HG02852 (cell line): ENCODE data around the gene ZBTB9.
"Not testable (repeated sequence)": the region's sequence is repeated elsewhere in the genome, so short reads cannot be mapped to it uniquely, and the experiment has no call there.

Experiments used
- ATAC-seq: cut with Tn5 transposase; IDR thresholded peaks from one replicate; pipeline ENCODE4 v1.9.1; 2021; ENCODE audit warnings: mild to moderate bottlenecking, moderate library complexity; ENCODE audit not compliant: unreplicated experiment

The ZBTB9 gene

DNA sequence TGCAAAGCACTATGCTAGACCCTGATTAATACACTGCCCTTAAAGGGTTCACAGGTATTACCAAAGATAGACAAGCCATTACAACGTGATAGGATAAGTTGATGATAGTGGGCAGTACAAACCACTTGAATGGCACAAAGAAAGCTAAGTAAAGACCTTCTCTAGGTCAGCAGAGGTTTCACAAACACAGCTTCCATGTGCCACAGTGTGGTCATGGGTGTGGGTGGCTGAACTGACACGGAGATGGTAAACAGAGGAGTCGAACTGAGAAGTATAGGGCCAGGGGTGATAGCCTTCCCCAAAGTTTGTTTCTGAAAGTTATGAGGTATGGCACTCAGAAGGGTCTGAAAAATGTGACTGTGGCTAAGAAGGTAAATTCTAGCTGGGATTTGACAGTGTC is 4.3 kb downstream of the ZBTB9 start:
- no peak for ATAC-seq

DNA sequence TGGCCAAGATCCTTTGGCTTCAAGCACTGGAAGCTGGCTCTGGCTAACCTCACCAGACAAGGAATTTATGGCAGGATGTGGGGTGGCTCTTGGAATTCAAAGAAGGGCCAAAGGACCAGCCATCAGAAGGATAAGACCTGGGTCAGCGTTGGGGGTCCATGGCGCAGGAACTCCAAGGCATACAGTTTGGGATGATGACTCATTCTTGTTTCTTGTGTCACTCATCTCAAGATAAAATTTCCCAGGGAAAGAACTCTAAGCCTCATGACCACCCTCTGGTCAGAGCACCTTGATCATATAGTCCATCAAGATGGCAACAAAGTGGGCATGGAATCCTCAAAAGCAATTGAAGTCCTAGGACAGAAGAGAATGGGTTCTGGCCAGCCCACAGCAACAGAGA is 4.8 kb downstream of the ZBTB9 start:
- ATAC-seq, result no peak

DNA sequence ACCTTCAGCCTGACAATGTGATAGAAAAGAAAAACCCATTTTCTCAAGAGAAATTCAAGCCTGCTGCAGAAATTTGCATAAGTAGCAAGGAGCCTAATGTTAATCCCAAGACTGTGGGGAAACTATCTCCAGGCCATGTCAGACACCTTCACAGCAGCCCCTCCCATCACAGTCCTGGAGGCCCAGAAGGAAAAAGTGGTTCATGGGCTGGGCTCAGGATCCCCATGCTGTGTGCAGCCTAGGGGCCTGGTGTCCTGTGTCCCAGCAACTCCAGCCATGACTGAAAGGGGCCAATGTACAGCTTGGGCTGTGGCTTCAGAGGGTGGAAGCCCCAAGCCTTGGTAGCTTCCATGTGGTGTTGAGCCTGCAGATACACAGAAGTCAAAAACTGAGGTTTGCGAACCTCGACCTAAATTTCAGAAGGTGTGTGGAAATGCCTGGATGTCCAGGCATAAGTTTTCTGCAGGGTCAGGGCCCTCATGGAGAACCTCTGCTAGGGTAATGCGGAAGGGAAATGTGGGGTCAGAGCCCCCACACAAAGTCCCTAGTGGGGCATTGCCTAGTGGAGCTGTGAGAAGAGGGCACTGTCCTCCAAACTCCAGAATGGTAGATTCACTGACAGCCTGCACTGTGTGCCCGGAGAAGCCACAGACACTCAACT is 11.8 kb downstream of the ZBTB9 start:
- ATAC-seq, result no peak

- ATAC-seq, result no peak
Observed at GRCh38 chr6:33467091-33467490, 12.7 kb downstream of the ZBTB9 start.

GRCh38 chr6:33469661-33470060 is 15.3 kb downstream of the ZBTB9 start:
- no peak for ATAC-seq

DNA sequence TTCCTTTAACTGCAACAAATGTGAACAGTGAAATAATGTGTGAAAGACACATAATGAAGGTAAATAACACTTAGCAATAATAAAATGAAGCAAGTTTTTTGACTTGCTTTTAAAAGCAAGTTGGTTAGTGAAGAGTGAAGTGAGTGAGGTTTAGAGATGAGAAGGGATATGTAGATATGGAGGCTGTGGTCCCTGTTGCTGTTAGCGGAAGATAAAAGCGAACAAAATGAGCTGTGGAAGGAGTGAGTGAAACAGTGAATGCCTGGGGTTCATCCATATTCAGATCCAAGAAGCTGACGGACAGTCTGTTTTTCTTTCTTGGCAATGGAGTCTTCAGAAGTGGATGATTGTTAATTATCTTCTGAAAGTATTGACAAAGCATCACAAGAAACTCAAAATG is 23.5 kb downstream of the ZBTB9 start:
- ATAC-seq, result no peak

GRCh38 chr6:33481192-33481591 is 26.8 kb downstream of the ZBTB9 start:
- no peak for ATAC-seq

- not testable (repeated sequence) for ATAC-seq
Observed at GRCh38 chr6:33482620-33483019, 28.2 kb downstream of the ZBTB9 start.

DNA sequence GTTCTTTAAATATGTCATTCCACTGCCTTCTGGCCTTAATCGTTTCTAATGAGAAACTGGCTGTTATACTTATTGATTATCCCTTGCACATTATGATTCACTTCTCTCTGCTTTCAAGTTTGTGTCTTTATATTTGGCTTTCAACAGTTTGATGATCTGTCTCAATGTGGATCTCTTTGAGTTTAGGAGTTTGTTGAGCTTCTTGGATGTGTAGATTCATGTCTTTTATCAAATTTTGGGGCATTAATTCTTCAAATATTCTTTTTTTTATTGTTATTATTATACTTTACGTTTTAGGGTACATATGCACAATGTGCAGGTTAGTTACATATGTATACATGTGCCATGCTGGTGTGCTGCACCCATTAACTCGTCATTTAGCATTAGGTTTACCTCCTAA is 29.3 kb downstream of the ZBTB9 start:
- ATAC-seq, result no peak

DNA sequence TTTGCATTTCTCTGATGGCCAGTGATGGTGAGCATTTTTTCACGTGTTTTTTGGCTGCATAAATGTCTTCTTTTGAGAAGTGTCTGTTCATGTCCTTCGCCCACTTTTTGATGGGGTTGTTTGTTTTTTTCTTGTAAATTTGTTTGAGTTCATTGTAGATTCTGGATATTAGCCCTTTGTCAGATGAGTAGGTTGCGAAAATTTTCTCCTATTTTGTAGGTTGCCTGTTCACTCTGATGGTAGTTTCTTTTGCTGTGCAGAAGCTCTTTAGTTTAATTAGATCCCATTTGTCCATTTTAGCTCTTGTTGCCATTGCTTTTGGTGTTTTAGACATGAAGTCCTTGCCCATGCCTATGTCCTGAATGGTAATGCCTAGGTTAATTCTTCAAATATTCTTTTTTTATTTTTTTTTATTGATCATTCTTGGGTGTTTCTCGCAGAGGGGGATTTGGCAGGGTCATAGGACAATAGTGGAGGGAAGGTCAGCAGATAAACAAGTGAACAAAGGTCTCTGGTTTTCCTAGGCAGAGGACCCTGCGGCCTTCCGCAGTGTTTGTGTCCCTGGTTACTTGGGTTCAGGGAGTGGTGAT is 30.4 kb downstream of the ZBTB9 start:
- ATAC-seq, result not testable (repeated sequence)

DNA sequence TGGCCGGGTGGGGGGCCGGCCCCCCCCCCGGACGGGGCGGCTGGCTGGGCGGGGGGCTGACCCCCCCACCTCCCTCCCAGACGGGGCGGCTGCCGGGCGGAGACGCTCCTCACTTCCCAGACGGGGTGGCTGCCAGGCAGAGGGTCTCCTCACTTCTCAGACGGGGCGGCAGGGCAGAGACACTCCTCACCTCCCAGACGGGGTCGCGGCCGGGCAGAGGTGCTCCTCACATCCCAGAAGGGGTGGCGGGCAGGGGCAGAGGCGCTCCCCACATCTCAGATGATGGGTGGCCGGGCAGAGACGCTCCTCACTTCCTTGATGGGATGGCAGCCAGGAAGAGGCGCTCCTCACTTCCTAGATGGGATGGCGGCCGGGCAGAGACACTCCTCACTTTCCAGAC is 31.3 kb downstream of the ZBTB9 start:
- not testable (repeated sequence) for ATAC-seq

DNA sequence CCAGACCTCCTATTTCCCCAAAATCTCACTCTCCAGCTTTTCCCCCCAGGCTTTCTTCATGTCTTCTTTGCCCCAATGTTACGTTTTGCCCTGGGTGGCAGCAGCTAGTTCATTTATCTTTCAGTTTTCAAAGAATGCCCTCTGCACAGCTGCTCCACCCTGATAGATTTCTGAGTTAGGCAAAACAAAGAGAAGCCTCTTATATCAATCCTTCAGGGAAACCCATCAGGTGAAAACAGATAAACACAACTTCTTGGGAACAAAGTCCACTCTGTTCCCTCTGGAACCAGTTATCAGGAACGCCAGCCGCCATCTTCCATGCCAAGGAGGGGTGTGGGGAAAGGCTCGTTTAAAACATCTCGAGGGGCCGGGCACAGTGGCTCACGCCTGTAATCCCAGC is 34.0 kb downstream of the ZBTB9 start:
- ATAC-seq, result no peak

GRCh38 chr6:33490198-33490597 is 35.8 kb downstream of the ZBTB9 start:
- ATAC-seq, result no peak

DNA sequence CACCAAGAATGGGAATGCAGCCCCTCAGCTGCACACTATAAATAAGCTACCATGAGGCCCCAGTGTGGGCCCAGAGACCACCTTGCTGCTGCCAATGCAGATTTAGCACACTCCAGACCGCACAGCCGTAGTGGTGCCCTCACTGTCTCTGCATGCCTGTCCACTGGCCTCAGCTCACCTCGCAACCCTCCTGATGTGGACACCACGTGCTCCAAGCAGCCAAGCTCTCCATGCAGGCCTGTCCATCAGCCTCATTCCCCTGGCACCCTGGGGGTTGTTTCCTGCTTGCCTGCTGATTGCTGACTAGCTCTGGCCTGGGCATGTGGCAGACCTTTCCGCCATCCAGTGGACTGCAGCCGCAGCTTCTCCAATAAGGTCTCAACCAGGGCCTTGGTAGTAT is 36.2 kb downstream of the ZBTB9 start:
- ATAC-seq, result no peak

- ATAC-seq, result no peak
Observed at GRCh38 chr6:33492093-33492492, 37.7 kb downstream of the ZBTB9 start.

DNA sequence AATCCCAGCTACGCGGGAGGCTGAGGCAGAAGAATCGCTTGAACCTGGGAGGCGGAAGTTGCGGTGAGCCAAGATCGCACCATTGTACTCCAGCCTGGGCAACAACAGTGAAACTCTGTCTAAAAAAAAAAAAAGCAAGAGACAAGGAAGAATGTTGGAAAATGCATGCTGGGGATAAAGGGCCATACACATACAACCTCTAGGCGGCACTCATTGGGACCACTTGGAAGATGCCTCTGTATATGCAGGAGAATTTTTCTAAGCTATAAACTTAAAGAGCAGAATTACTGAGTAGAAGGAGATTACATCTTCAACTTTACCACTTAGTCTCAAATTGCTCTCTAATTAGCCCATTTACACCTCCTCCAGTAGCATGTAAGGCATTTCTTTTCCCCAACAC is 42.8 kb downstream of the ZBTB9 start:
- ATAC-seq, result no peak

- no peak for ATAC-seq
Observed at GRCh38 chr6:33502486-33502885, 48.1 kb downstream of the ZBTB9 start.

DNA sequence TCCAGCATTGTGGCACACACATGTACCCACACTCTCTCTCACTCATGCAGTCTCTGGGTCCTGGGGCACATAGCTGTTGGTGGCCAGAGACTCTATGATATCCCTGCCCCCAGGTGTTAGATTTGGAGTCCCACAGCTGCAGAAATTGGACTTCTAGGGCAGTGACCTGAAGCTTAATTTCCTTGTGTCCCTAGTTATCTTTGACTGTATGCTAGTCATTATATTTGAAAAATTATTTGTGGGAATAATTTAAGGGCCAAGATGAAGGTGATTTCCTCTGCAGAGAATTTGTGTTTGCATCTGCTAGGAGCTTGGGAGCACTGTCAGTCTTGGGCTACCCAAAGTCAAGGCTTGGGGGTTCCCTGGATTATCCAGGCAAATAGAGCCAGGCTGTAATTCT is 50.1 kb downstream of the ZBTB9 start:
- ATAC-seq, result no peak

DNA sequence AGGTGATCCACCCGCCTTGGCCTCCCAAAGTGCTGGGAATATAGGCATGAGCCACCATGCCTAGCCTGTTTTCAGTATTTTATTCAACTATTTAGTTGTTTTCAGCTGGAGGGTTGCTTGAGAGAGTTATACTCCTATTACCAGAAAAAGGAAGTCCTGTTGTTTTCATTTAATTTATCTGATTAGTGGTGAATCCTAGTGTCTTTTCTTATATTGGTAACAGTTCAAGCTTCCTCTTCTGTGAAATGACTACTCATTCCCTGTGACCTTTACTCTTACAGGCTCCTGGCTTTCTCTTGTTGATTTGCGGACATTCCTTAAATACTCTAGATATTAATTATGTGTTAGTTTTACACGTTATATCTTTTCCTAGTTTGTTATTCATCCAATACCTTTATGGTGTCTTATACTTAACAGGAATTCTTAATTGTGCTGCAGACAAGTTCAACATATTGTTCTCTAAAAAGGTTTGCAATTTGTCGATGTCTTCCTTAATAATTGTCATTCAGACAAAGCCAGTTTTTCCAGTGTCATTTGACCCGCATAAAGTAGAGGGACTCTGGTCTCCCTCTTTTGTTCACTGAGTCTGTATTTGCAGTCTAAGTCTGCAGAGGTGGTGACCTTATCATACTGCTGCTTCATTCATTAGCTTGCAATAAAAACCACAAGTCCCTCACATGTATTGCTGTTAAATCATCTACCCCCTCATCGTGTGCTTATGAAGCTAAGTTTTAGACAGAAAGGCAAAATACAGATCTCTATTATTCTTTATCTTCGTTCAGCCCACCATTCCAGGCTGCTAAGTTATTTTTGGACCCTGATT is 51.4 kb downstream of the ZBTB9 start:
- no peak for ATAC-seq
